ENCODE results near the gene EXT2. TPM values are rescaled to one million over a fixed set of nuclear protein-coding genes. Genes with fewer than 3 reads are reported as not detected.

Gene EXT2
- total RNA-seq, 2 donors from 2014 or later = 41.6 to 45.7 TPM

DNA sequence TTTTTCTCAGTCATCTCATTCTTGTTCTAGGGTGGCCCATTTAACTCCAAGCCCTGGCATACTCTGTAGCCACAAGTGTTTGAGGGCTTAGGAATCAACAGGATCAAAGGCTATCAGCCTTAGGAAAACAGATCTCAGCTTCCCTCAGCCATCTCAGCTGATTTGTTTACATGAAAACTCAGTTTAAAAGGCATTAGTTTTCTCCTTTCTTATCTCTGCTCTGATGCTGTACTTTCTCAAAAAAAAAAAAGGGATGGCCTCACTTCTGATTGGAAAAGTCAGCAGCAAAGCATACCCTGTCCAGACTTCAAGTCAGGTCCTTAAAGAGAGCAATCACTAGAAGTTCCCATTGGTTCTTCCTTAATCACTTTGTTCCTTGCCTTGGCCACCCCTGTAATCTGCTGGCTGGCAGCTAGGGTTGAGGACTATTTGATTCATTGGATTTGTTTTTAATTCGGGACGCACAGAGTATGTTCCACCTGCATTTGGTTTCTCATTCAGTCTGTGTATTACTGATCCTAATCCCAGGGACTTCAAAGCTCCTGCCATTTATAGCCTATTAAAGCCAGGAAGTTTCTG, 102.8 kb downstream of the EXT2 start:
- H3K9me3 Mint-ChIP-seq = no peaks in the 10 kb centered on the region
- H3K4me3 Mint-ChIP-seq = no peak overlapping the region
- DNase-seq (ENCODE audit: low spot score) (no peak), ATAC-seq (no peak)
- H3K4me1 Mint-ChIP-seq (ENCODE audit: low read depth in 2 of 2) = no peaks in the 10 kb centered on the region
- no peak overlapping the region for H3K27ac Mint-ChIP-seq
- H3K36me3 Mint-ChIP-seq = peaks cover 19% of the 10 kb centered on the region
- H3K27me3 Mint-ChIP-seq = no peaks in the 10 kb centered on the region

DNA sequence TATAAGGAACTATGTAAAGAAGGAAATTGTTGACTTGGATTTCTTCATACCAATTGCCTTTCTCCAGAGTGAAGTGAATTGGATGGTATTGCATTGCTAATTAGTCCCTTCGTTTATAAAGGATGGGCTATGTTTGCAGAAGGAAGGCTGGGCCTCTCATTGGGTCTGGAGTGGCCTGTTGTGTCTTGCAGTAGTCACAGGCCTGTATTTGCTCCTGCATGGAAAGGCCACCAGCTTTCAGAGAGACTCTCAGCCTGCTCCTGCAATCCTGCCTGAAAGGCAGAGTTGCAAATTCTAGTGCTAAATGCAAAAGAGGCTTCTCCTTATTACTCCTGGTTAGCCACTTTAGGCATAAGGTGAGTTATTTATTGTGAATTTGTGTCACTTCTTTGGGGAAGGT, 103.8 kb downstream of the EXT2 start:
- Mint-ChIP-seq H3K4me3 (no peak overlapping the region), H3K4me1 (ENCODE audit: low read depth in 2 of 2) (peaks cover 0 to 2% of the 10 kb centered on the region in 2 donors), H3K27ac (no peak overlapping the region), H3K27me3 (no peaks in the 10 kb centered on the region), H3K9me3 (no peaks in the 10 kb centered on the region), H3K36me3 (peaks cover 13% of the 10 kb centered on the region)
- no peak for ATAC-seq
- DNase-seq (ENCODE audit: low spot score) = no peak

DNA sequence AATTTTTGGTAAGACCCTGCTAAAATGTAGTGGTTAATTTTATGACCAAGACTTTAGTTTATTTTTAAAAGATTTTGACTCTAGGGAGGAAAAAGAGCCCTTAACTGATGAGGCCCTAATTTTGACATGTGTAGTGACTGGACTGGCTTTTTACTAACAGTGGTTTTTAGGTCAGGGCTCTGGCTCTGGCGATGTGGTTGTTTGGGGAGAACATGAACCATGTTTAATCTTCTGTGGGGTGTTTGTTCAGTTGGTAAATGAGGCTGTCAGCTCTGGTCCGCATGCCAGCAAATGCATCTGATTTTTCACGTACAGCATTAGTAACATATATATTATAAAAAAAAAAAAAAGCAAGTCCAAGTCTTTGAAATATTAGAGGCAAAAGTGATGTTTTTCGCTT, 104.3 kb downstream of the EXT2 start:
- Mint-ChIP-seq H3K4me1 (ENCODE audit: low read depth in 2 of 2) (peaks cover 0 to 2% of the 10 kb centered on the region in 2 donors), H3K36me3 (peaks cover 13% of the 10 kb centered on the region), H3K27me3 (no peaks in the 10 kb centered on the region), H3K4me3 (no peak overlapping the region), H3K9me3 (no peaks in the 10 kb centered on the region), H3K27ac (no peak overlapping the region)
- DNase-seq (ENCODE audit: low spot score) (no peak), ATAC-seq (no peak)

DNA sequence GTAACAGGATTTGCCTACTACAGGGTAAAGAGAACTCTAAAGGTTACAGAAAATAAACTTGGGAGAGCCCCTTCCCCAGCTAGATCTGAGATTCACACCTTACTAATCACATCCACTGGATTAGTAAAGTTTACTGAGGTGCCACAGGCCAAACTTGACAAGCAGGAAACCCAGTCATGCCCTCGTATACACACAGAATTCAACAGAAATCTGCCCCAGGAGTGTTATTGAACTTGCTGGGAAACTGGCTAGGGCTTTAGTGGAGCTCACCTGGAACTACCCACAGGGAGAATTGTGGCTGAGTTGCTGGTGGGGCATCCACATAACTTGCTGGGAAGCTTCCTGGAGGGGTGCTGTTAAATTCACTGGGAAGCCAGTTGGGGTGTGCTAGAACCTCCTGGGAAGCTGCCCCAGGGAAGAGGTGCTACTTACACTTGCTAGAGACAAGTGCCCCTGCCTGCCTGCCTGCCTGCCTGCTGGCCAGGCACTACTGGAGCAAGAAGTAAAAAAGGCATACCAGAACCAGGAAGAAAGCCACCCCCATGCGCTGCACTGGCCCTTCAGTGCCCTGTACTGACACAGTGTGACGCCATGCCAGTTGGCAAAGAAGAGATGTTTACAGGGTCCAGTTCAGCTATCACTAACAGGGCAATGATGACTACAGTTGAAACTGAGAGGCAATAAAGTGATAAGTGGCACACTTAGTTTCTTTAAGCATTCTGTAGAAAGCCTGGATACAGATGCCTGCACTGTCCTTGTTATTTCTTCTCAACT, 108.0 kb downstream of the EXT2 start:
- H3K36me3 Mint-ChIP-seq = peaks cover 13% of the 10 kb centered on the region
- no peak overlapping the region for H3K27ac Mint-ChIP-seq

DNA sequence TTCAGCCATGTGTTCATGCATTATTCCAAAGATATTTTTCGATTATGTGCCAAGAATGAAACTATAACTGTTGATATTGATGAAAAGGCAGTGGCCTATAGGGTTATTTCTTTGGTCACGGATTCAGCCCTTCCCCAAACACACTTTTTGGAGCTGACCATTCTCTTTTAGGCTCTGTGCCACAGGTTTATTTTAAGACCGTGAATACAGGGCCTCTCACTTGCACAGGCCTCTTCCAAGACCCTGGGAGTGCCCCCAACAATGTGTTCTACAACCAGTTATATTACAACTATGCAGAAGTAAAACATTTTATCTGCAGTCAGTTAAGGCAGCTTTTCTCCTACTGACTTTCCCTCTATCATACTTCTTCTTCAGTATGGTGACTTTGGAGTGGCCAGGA, 109.9 kb downstream of the EXT2 start:
- H3K36me3 Mint-ChIP-seq = peaks cover 17% of the 10 kb centered on the region
- no peaks in the 10 kb centered on the region for H3K27me3 Mint-ChIP-seq
- H3K9me3 Mint-ChIP-seq = no peaks in the 10 kb centered on the region
- ATAC-seq (no peak), DNase-seq (ENCODE audit: low spot score) (no peak)
- H3K27ac Mint-ChIP-seq = no peak overlapping the region
- H3K4me3 Mint-ChIP-seq = no peak overlapping the region
- H3K4me1 Mint-ChIP-seq (ENCODE audit: low read depth in 2 of 2) = peaks cover 5 to 6% of the 10 kb centered on the region in 2 donors

More for the DNA sequence above, 108.0 kb downstream of the EXT2 start:
- Mint-ChIP-seq H3K4me1 (ENCODE audit: low read depth in 2 of 2) (peaks cover 0 to 2% of the 10 kb centered on the region in 2 donors), H3K9me3 (no peaks in the 10 kb centered on the region), H3K27me3 (no peaks in the 10 kb centered on the region), H3K4me3 (no peak overlapping the region)
- peak in 1 of 2 donors; percentile 51 for ATAC-seq
- no peak for DNase-seq (ENCODE audit: low spot score)

DNA sequence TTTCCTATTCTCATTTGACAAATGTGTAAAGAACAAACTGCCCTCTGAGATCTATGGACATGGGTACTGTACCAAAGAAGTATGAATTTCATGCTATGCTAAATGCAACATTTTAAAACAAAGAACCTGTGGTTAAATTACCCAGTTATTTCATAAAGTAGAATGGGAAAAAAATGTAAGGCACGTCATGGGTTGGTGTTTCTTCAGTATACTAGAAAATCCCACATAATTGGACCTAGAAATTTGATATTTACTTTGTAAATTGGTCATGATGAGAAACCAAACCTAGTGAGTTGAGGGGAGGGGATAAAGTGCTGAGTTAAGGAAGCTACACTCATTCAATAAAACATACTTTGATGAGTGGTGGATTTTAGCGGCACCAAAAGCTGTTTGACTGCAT, 110.4 kb downstream of the EXT2 start:
- Mint-ChIP-seq H3K36me3 (peaks cover 20% of the 10 kb centered on the region), H3K4me1 (ENCODE audit: low read depth in 2 of 2) (peaks cover 5 to 6% of the 10 kb centered on the region in 2 donors), H3K9me3 (no peaks in the 10 kb centered on the region), H3K27me3 (no peaks in the 10 kb centered on the region), H3K4me3 (no peak overlapping the region), H3K27ac (no peak overlapping the region)
- no peak for ATAC-seq
- no peak for DNase-seq (ENCODE audit: low spot score)

DNA sequence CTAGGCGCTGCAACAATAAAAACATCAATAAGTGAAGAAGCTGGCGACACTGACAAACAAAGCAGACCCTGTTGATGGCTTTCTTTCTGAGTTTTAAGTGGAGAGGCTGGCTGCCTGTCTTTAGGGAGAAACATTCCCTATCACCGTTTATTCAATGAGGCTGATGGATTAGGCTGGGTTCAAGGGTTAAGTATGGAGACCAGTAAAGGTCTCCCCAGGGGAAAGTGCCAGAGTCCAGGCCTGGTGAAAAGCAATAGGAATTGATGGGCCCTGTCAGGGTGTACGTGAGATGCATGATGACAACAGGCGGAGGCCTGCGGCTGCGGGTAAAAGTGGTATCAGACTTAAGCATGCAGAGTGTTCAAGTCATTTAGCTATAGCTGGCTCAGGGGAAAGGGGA, 111.8 kb downstream of the EXT2 start:
- Mint-ChIP-seq H3K27me3 (no peaks in the 10 kb centered on the region), H3K27ac (no peak overlapping the region), H3K36me3 (peaks cover 29% of the 10 kb centered on the region), H3K4me3 (no peak overlapping the region), H3K9me3 (peaks cover 3% of the 10 kb centered on the region), H3K4me1 (ENCODE audit: low read depth in 2 of 2) (peaks cover 5 to 6% of the 10 kb centered on the region in 2 donors)
- DNase-seq (ENCODE audit: low spot score) (no peak), ATAC-seq (no peak)

DNA sequence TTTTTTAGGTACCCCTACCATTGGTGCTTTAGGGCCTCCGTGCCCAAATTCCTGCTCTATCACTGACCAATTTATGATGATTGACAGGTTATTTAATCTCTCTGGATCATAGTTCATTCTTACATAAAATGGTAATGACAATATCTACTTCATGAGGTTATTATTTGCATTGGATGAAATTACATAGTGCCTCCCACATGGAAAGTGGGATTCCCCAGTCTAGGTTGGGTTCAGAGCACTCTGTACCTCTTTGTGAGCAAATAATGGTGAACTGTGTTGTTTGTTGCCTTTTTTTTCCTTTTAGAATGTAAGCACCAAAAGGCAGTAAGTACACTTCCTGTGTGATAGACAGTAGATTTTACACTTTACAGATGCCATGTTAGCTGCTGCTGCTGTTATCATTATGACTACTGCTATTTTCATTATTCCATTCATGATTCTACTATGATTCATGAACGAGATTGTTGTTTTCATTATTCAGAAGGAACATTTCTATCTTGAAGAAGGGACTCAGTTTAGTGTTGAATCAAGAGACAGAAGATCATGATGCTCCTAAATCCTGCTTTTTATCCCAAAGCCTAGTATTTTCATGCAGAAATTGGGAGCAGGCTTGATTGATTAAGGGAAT, 113.6 kb downstream of the EXT2 start:
- H3K4me3 Mint-ChIP-seq = peak overlapping the region; percentile 9

DNA sequence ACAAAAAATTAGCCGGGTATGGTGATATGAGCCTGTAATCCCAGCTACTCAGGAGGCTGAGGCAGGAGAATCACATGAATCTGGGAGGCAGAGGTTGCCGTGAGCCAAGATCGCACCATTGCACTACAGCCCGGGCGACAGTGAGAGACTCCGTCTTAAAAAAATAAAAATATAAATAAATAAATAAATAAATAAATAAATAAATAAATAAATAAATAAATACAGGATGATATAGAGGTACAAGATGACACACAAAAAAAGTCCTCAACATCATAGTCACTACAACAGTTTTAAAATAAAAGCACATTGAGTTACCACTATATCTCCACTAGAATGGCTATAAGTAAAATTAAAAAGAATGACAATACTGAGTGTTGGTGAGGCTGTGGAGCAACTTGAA, 116.7 kb downstream of the EXT2 start:
- no peak overlapping the region for H3K27ac Mint-ChIP-seq
- no peak for ATAC-seq
- H3K36me3 Mint-ChIP-seq = peaks cover 24% of the 10 kb centered on the region
- H3K4me1 Mint-ChIP-seq (ENCODE audit: low read depth in 2 of 2) = peaks cover 4 to 5% of the 10 kb centered on the region in 2 donors
- DNase-seq (ENCODE audit: low spot score) = no peak
- no peak overlapping the region for H3K4me3 Mint-ChIP-seq
- H3K9me3 Mint-ChIP-seq = peaks cover 3% of the 10 kb centered on the region
- H3K27me3 Mint-ChIP-seq = no peaks in the 10 kb centered on the region

More for the DNA sequence above, 113.6 kb downstream of the EXT2 start:
- H3K27ac Mint-ChIP-seq = no peak overlapping the region
- H3K36me3 Mint-ChIP-seq = peaks cover 29% of the 10 kb centered on the region
- peaks cover 4 to 5% of the 10 kb centered on the region in 2 donors for H3K4me1 Mint-ChIP-seq (ENCODE audit: low read depth in 2 of 2)
- H3K9me3 Mint-ChIP-seq = peaks cover 3% of the 10 kb centered on the region
- no peak for DNase-seq (ENCODE audit: low spot score)
- peak in 1 of 2 donors; percentile 43 for ATAC-seq
- no peaks in the 10 kb centered on the region for H3K27me3 Mint-ChIP-seq

DNA sequence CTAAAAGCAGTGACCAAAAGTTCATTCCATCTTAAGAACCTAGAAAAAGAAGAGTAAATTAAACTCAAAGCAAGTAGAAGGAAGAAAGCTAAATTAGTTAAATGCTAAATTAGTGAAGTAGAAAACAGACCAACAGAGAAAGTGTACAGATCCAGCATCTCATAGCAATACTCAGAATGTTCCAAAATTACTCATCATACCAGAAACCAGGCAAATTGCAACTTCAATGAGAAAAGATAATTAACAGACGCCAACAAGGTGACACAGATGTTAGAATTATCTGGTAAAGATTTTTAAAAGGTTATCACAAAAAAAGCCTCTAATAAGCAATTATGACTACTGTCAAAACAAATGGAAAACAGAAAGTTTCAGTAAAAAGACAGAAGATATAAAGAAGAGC, 117.7 kb downstream of the EXT2 start:
- no peaks in the 10 kb centered on the region for H3K27me3 Mint-ChIP-seq
- no peak overlapping the region for H3K4me3 Mint-ChIP-seq
- H3K27ac Mint-ChIP-seq = no peak overlapping the region
- peaks cover 3% of the 10 kb centered on the region for H3K9me3 Mint-ChIP-seq
- H3K36me3 Mint-ChIP-seq = peaks cover 21% of the 10 kb centered on the region
- H3K4me1 Mint-ChIP-seq (ENCODE audit: low read depth in 2 of 2) = peaks cover 4 to 5% of the 10 kb centered on the region in 2 donors
- DNase-seq (ENCODE audit: low spot score) (no peak), ATAC-seq (no peak)

DNA sequence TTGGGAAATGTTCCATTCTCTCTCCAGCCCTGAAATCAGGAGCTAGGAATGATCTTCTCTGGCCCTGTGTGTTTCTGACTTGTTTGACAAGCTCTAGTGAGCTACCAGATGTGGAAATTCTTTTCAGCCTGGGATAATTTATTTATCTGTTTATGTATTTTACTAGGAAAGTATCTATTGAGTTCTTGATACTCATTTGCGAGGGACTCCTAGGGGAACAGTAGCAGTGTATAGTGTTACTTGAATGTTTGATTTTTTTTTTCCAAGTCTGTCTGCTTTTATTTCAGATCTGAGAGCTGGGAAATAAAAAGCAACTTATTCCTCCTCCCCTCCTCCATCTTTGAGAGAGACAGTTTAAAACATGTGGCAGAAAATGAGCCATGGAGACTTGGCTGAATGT, 122.0 kb downstream of the EXT2 start:
- no peaks in the 10 kb centered on the region for H3K9me3 Mint-ChIP-seq
- no peak overlapping the region for H3K27ac Mint-ChIP-seq
- DNase-seq (ENCODE audit: low spot score) (no peak), ATAC-seq (no peak)
- no peaks in the 10 kb centered on the region for H3K27me3 Mint-ChIP-seq
- no peaks in the 10 kb centered on the region for H3K36me3 Mint-ChIP-seq
- no peak overlapping the region for H3K4me3 Mint-ChIP-seq
- peaks cover 6 to 8% of the 10 kb centered on the region in 2 donors for H3K4me1 Mint-ChIP-seq (ENCODE audit: low read depth in 2 of 2)

DNA sequence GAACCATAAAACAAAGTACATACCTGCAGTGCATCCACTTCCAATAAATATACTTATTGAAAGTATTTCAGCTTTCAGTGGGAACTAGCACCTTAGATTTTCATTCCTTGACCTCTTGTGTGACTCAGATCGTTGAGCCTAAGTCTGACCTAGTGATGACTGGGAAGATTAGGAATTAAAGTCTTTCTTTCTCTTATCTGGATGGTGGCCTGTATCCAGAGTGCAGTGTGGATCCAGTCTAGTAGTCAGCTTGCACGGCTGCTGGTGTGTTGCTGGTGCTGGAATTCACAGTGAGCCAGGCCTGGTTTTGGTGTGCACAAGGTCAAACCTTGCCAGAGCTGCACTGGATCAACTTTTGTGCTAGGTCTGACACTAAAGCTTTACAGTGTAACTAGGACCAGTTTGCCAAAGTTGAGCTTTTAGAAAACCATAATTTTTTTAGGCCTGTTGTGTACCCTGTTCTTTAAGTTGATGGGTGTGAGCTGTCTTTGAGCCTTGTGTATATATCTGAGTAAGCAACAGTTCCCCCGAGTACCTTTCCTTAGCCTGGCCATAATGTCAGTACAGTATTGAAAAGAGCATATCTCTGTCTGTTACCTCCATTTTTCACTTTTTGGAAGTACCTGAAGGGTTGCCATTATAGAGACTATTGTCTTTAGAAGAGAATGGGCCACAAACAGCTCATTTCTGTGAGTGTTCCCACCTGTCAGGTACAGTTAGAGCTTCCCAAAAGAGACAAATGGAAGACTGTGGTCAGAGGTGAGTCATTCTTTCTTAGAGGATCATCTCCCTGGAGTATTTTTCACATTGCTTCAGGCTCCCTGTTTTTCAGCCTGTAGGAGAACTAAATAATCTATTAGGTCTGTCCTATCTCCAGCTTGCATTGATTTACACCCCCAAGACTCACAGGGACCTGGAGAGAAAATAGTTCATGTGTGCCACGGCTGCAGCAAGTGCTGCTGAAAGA, 124.6 kb downstream of the EXT2 start:
- peaks cover 8% of the 10 kb centered on the region in 2 donors for H3K4me1 Mint-ChIP-seq (ENCODE audit: low read depth in 2 of 2)
- no peak overlapping the region for H3K27ac Mint-ChIP-seq
- H3K27me3 Mint-ChIP-seq = no peaks in the 10 kb centered on the region
- H3K9me3 Mint-ChIP-seq = no peaks in the 10 kb centered on the region
- H3K4me3 Mint-ChIP-seq = no peak overlapping the region
- no peaks in the 10 kb centered on the region for H3K36me3 Mint-ChIP-seq
- no peak for DNase-seq (ENCODE audit: low spot score)
- ATAC-seq = no peak

DNA sequence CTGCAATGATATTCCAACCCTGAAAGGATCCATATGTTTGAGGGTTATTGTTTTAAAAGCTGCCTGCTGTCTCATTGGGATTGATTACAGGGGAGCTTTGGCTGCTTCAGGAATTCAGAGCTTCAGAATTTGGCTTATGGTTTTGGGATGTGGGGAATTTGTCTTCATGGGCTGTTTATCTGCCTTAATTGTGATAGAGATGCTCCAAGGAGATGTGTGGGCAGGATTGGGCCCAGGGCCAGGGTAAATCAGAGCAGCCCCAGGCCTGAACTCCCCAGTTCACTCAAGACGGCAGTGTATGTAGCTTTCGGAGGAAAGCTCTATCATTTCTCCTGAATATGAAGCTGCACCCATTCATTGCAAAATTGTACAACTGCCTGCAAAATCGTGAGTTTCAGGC, 126.0 kb downstream of the EXT2 start:
- Mint-ChIP-seq H3K9me3 (no peaks in the 10 kb centered on the region), H3K36me3 (no peaks in the 10 kb centered on the region), H3K4me1 (ENCODE audit: low read depth in 2 of 2) (peaks cover 8 to 9% of the 10 kb centered on the region in 2 donors), H3K4me3 (no peak overlapping the region), H3K27me3 (no peaks in the 10 kb centered on the region), H3K27ac (no peak overlapping the region)
- DNase-seq (ENCODE audit: low spot score) = no peak
- ATAC-seq = no peak

All from natural killer cell treated with Interleukin-12 subunit alpha and Interleukin-12 subunit beta and Interleukin-15 and Interleukin-18, amount 100 ng/mL, for 72 hours (primary cell).